Kasumi-1 (cell line): Measurements from ENCODE around the gene TUBG1.

Source experiments
- DNase-seq, 2 experiments: peaks; one replicate each; lab custom pipeline; 2025; lab: John Stamatoyannopoulos, UW

Gene TUBG1

DNA sequence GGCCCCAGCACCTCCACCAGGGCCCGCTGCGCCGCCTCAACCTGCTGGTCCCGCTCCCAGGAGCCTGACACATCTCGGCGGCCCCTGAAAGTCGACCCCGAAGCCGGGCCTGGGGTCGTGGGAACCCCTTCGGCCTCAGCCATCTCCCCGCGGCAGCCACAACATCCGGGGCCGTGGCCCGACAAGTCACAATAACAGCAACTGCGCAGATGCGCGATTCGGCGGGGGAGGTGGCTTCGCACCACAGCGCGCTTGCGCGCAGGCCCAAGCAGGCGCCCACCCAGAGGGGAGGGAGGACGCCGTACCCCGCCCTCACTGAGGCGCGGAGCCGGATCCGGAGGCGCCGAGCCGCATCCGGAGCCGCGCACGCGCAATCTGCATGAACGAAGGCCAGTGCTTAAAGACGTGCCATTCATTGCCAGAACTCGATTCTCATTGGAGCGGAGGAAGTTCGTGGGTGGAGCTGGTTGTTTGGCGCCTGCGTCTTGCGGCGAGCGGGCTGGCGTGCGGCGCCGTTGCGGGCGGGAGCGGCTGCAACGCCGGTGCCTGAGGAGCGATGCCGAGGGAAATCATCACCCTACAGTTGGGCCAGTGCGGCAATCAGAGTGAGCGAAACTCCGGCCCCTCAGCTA is at the start of gene TUBG1, which contains the start of gene RETREG3:
Gene TUBG1 (plus strand): TSS at position 502 of the 632 bp plus-strand sequence. CDS start 55 bp downstream, at position 557.
Gene RETREG3 (minus strand): TSS at position 193 of the 632 bp plus-strand sequence. CDS start 50 bp downstream, at position 143.
- peak; percentile 98 for DNase-seq

DNA sequence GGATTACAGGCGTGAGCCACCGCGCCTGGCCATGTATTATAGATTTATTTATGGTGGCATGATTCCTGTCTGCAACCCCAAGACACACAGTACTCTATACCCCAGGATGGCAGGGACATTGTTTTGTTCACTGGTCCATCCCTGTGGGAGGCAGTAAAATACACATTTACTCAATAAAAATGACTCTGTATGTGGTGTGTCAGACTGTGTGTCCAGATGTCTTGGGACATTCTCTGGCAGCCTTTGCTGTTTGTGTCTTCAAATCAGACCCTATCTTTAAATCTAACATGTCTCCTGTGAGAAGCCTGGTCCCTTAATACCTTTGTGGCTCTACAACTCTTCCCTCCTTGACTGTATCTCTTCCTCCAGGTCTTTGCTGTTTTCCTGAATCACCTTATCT is 49.2 kb upstream of the TUBG1 start:
- DNase-seq: no peak

GRCh38 chr17:42561897-42562387 is 47.5 kb upstream of the TUBG1 start, which contains the start of gene COASY:
TSS of gene COASY (plus strand) at chr17:42562148. CDS start at chr17:42562623, 475 bp downstream.
- DNase-seq: peak; percentile 94 to 95

- peak in 1 of 2 experiments; percentile 21 for DNase-seq
Measured at GRCh38 chr17:42562388-42563142, 46.9 kb upstream of the TUBG1 start.

GRCh38 chr17:42563143-42563509 is 46.4 kb upstream of the TUBG1 start:
- DNase-seq: no peak

- no peak for DNase-seq
Measured at GRCh38 chr17:42563543-42563942, 45.9 kb upstream of the TUBG1 start.

GRCh38 chr17:42563950-42564349 is 45.5 kb upstream of the TUBG1 start:
- DNase-seq: no peak

DNA sequence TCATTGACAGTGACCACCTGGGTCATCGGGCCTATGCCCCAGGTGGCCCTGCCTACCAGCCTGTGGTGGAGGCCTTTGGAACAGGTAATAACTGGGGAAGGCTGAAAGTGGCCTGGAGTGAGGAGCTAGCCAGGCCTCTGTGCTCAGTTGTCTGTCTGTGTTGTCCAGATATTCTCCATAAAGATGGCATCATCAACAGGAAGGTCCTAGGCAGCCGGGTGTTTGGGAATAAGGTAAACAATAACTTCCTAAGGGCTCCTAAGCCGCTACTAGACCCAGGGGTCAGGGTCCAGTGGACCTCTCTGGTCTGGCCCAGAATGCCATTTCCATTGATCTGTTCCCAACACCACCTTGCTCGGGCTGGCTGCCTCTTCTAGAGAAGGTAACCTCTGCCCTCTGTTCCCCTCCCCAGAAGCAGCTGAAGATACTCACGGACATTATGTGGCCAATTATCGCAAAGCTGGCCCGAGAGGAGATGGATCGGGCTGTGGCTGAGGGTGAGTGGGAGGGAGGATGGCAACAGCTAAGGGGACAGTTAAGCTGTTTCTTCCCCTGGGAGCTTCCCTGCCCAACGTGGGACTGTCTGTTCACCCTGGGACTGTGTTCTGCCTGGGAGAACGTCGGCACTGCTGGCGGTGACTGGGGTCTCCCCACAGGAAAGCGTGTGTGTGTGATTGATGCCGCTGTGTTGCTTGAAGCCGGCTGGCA is 44.5 kb upstream of the TUBG1 start:
- DNase-seq: no peak

DNA sequence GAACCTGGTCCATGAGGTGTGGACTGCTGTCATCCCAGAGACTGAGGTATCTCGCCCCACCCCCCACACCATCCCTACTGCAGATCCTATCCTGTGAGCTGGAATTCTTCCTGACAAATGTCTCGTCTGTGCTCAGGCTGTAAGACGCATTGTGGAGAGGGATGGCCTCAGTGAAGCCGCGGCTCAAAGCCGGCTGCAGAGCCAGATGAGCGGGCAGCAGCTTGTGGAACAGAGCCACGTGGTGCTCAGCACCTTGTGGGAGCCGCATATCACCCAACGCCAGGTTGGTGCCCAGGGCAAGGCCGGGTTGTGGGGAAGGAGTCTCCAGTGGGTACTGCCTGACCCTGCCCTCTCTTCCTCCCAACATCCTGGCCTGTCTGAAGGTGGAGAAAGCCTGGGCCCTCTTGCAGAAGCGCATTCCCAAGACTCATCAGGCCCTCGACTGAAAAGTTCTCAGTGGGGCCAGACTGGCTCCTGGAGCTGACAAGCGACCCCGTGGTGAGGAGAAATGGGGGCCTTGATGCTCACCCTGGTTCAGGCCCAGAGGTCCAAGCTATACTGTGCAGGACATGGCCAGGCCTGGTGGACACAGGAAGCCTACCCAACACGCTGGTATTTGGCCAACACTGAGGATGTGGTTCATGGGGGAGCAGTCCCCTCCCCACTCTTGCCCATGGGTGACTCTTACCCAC is 43.8 kb upstream of the TUBG1 start:
- no peak for DNase-seq

GRCh38 chr17:42566215-42566882 is 43.1 kb upstream of the TUBG1 start:
- no peak for DNase-seq

DNA sequence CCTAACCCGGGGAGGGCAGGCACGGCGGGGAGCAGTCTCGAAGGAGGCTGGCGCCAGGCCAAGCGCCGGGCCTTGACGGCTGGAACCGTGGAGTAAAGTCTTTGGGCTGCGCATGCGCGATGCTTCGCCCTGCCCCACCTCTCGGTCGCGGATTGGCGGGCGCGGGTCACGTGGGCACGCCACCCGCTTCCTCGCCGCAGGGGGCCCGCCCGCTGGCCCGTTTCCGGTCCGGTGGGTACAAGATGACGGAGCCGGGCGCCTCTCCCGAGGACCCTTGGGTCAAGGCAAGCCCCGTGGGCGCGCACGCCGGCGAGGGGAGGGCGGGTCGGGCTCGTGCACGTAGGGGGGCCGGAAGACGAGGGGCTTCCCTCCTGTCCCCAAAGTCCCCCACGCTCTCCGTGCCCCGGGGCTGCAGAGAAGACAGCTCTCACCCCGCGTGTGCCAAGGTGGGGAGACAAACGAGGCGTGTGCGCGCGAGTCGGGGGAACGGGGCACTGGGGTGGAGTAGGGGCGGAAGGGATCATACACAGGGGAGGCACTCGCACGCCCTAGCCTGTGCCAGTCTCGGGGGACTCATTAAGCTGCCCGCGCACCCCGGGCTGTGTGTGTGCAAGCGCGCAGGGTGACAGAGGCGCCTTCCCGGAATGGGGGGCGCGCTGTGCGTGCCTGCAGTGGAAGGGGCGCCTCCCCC is 42.5 kb upstream of the TUBG1 start, which contains the start of gene MLX:
Gene MLX (plus strand): TSS at position 218 of the 691 bp plus-strand sequence. CDS start 25 bp downstream, at position 243.
- DNase-seq: peak; percentile 77 to 78

- DNase-seq: no peak
Measured at GRCh38 chr17:42568341-42569111, 41.0 kb upstream of the TUBG1 start.

DNA sequence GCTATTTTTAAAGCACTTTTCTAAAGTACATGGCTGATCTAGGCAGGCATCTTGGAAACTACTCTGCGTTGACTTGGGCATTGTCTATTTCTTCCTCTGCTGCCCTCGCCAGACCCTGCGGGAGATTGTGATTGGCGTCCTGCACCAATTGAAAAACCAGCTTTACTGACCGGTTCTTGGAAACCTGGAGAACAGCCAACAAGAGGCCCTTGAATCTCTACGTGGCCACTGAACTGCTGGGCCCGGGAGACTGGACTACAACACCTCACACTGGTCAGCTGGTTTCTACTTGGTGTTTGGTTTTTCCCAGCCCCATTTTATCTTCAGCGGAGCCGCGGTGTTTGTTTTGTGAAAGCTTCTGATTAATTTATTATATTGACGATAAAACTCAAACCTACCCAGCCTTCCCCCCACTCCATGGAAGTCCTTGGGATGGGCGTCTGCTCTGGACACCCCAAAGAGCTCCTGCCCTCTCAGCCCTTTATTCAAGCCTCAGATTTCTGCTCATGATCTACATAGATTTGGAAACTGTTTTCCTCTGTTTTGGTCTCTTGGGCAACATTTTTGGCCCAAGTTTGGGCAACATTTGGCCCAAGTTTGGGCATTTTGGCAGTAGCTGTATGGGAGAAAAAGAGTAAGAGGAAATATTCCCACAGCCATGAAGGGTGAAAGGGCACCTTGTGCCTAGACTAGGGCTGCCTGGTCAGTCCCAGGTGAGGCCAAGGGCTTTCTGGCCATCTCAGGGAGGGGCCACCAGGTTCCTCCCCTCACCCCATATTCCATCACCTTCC is 37.9 kb upstream of the TUBG1 start:
- DNase-seq: no peak

GRCh38 chr17:42573095-42573494 is 36.4 kb upstream of the TUBG1 start:
- peak; percentile 9 to 15 for DNase-seq

DNA sequence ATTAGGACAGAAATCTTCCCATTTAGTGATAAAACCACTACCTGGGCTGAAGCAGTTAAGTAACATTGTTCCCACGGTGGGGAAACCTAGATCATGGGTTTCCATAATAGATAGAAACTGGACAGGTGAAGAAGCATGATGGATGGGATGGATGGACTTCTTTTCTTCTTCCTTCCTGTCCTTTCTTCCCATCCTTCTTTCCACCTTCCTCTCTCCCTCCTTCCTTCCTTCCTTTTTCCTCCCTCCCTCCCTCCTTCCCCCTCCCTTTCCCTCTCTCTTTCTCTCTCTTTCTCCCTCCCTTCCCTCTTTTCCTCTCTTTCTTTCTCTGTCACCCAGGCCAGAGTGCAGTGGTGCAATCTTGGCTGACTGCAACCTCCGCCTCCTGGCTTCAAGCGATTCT is 35.0 kb upstream of the TUBG1 start:
- DNase-seq: no peak

- no peak for DNase-seq
Measured at GRCh38 chr17:42577140-42577531, 32.3 kb upstream of the TUBG1 start.

DNA sequence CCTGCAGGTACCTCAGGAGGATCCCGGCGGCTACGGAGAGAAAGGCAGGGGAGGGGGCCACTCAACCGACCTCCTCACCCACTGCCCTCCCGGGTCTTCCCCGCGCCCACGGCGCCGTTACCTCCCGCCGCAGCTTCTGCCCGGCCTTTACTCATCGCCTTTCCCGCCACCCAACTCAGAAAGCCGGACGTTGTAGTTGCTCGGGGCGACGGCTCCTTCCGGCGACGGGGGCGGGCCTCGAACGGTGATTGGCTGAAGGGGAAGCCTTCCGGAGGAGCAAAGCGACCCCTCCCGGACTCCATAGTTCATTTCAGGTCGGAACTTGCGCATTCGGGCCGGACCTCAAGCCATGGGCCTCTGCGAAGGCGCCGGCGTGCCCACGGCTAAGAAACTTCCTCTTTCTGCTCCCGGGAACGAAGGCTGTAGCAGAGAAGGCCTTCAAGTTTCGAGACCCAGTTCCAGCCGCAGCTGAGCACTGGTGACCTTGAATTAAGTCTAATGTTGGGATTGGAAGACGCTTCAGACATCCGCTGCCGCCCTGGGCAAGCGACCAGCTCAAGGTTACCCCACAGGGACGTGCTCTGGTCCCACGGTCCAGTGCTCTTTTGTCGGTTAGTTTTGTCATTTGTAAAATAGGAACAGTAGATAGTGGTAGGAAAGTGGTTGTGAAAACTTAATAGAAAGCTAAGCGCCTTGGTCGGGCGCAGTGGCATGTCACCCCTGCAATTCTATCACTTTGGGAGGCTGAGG is 31.8 kb upstream of the TUBG1 start, which contains the start of gene PSMC3IP:
Gene PSMC3IP (minus strand): TSS at position 198 of the 750 bp plus-strand sequence. CDS start 43 bp downstream, at position 155.
- DNase-seq: peak; percentile 96

DNA sequence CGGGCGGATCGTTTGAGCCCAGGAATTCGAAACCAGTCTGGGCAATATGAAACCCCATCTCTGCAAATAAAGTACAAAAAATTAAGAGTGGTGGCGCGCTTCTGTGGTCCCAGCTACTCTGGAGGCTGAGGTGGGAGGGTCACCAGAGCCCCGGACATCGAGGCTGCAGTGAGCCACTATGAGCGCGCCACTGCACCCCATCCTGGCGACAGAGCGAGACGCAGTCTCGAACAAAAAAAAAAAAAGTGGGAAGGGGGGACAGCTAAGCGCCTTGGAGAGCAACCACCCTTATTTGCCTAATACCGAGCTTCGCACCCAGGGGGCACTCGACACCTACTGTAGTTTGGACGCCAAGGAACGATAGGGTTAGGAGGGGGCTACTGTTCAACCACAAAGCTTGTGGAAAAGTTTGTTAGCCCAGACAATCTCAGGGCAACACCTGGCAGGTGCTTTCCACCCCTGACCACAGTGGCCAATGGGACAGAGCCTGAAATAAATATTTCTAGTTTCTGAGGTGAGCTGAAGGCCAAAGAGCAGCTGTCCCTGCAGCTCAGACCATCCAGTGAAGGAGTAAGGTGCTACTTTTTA is 31.1 kb upstream of the TUBG1 start:
- peak; percentile 93 for DNase-seq
